Measurements from ENCODE around the gene LCORL.
A peak's percentile ranks its signal among the peaks of the same experiment; 100 is the strongest.
"Not testable (repeated sequence)": the region's sequence is repeated elsewhere in the genome, so short reads cannot be mapped to it uniquely, and the experiment has no call there.

The LCORL gene

DNA sequence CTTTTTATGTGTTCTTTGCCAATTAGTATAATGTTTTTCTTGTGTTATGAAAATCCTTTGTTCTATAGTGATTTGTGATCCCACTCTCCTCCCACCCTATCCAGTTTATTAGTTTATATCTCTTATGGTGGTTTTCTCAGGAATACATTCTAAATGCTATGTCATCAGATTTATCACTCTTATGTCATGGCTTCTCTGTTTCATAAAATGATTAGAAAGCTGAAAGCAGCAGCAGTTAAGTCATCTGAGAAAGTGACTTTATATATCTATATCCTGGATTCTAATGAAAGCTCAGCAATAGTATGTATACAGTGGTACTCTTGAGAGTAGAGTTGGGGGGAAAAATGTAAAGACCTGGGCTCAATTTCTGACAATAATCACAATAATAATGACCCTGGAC is 169.6 kb downstream of the LCORL start:
- Histone ChIP-seq H3K4me3 (no peak overlapping the region), H3K9me3 (peaks cover 0 to 6% (median 0%) of the 10 kb centered on the region in 3 donors), H3K4me1 (no peaks in the 10 kb centered on the region), H3K36me3 (no peaks in the 10 kb centered on the region), H3K27ac (no peak overlapping the region), H3K27me3 (no peaks in the 10 kb centered on the region)
- intact Hi-C loops (cut with DNase I; ENCODE audit: low total_unique reads) = no loop called here
- TF ChIP-seq, protein P1, sequence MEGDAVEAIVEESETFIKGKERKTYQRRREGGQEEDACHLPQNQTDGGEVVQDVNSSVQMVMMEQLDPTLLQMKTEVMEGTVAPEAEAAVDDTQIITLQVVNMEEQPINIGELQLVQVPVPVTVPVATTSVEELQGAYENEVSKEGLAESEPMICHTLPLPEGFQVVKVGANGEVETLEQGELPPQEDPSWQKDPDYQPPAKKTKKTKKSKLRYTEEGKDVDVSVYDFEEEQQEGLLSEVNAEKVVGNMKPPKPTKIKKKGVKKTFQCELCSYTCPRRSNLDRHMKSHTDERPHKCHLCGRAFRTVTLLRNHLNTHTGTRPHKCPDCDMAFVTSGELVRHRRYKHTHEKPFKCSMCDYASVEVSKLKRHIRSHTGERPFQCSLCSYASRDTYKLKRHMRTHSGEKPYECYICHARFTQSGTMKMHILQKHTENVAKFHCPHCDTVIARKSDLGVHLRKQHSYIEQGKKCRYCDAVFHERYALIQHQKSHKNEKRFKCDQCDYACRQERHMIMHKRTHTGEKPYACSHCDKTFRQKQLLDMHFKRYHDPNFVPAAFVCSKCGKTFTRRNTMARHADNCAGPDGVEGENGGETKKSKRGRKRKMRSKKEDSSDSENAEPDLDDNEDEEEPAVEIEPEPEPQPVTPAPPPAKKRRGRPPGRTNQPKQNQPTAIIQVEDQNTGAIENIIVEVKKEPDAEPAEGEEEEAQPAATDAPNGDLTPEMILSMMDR (IDR thresholded peaks at IDR 0.05) = no peak
- no peak for DNase-seq

DNA sequence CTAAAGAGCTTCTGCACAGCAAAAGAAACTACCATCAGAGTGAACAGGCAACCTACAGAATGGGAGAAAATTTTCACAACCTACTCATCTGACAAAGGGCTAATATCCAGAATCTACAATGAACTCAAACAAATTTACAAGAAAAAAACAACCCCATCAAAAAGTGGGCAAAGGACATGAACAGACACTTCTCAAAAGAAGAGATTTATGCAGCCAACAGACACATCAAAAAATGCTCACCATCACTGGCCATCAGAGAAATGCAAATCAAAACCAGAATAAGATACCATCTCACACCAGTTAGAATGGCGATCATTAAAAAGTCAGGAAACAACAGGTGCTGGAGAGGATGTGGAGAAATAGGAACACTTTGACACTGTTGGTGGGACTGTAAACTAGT is 171.3 kb downstream of the LCORL start:
- H3K4me3 ChIP-seq; DNase-seq; intact Hi-C loops (cut with DNase I; ENCODE audit: low total_unique reads); H3K4me1 ChIP-seq; H3K27me3 ChIP-seq; H3K9me3 ChIP-seq; H3K36me3 ChIP-seq; H3K27ac ChIP-seq: not testable (repeated sequence)

DNA sequence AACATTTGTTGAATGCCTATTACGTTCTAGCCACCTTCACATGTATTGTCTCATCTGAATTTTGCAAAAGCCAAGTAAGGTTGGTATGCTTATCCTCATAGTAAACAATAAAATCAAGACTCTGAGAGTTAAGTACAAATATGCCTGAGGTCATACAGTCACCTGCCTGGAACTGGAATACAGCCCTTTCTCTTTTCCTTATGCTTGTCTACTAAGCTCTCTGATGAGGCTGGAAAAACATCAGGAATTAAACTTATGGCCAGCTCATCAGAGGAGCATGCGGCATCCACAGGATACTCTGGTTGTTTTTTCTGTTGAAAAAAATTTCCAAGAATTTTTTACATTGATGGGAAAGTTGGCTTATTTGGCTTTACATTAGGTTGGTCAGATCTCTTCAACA is 175.3 kb downstream of the LCORL start:
- Histone ChIP-seq H3K4me1 (no peaks in the 10 kb centered on the region), H3K27ac (no peak overlapping the region)

DNA sequence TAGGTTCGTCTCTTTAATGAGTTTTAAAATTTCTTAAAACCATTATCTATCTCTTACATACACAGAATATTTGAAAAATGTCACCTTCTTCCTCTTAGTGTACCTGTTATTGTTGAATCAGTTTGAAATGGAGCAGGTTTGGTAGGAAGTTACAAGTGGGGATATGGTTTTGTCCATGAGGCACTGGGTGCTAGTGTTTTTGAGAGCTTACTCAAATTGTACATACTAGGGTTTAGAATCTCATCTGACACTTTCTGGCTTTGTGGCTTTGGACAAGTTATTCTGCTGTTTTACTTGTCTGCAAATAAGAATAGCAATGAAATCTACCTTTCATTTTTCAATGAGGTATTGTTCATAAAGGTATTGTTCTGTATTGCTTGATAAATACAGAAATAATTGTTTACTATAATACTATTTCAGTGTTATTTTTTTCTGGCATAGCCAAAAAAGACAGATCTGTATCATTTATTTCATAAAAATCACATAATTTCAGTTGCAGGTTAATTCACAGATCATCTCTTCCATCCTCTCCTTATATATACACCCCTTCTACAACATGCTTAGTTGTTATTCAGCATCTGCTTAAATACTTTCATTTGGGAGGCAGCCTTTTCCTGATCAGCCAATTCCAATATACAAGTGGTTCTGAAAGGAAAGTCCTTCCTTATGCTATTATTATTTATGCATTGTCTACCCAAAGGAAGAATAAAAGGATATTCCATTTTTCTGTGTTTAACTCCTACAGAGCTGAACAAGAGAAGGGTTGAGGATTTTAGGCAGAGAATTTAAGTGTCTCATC is 197.5 kb downstream of the LCORL start:
- H3K27me3 ChIP-seq = no peaks in the 10 kb centered on the region
- no peaks in the 10 kb centered on the region for H3K4me1 ChIP-seq
- no peak overlapping the region for H3K27ac ChIP-seq
- intact Hi-C loops (cut with DNase I; ENCODE audit: low total_unique reads) = no loop called here
- H3K4me3 ChIP-seq = no peak overlapping the region
- H3K9me3 ChIP-seq = no peaks in the 10 kb centered on the region
- no peak for DNase-seq
- TF ChIP-seq, protein P1 (IDR thresholded peaks at IDR 0.05) = no peak
- no peaks in the 10 kb centered on the region for H3K36me3 ChIP-seq

More for the DNA sequence above, 175.3 kb downstream of the LCORL start:
- H3K9me3 ChIP-seq = peaks cover 0 to 6% (median 0%) of the 10 kb centered on the region in 3 donors
- H3K27me3 ChIP-seq = no peaks in the 10 kb centered on the region
- intact Hi-C loops (cut with DNase I; ENCODE audit: low total_unique reads) = no loop called here
- DNase-seq = no peak
- no peak overlapping the region for H3K4me3 ChIP-seq
- TF ChIP-seq, protein P1 (IDR thresholded peaks at IDR 0.05) = no peak
- H3K36me3 ChIP-seq = no peaks in the 10 kb centered on the region

DNA sequence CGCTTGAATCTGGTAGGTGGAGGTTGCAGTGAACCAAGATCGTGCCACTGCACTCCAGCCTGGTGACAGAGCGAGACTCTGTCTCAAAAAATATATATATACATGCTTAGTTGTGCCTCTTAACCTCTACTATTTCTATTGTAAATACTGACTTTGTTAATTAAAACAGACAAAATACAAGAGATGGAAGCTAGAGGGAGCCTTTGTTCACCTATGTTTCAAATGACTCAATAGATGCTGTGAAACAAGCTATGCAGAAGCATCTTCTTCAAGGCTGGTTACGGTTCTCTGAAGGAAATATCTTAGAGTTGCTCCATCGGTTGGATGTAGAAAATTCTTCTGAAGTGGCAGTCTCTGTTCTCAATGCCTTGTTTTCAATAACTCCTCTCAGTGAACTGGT is 204.5 kb downstream of the LCORL start:
- Histone ChIP-seq H3K27me3 (no peaks in the 10 kb centered on the region), H3K9me3 (no peaks in the 10 kb centered on the region), H3K27ac (no peak overlapping the region), H3K4me1 (no peaks in the 10 kb centered on the region), H3K36me3 (no peaks in the 10 kb centered on the region), H3K4me3 (no peak overlapping the region)
- no peak for DNase-seq
- intact Hi-C loops (cut with DNase I; ENCODE audit: low total_unique reads) = no loop called here
- TF ChIP-seq, protein P1 (IDR thresholded peaks at IDR 0.05) = peak; percentile 48 to 49

DNA sequence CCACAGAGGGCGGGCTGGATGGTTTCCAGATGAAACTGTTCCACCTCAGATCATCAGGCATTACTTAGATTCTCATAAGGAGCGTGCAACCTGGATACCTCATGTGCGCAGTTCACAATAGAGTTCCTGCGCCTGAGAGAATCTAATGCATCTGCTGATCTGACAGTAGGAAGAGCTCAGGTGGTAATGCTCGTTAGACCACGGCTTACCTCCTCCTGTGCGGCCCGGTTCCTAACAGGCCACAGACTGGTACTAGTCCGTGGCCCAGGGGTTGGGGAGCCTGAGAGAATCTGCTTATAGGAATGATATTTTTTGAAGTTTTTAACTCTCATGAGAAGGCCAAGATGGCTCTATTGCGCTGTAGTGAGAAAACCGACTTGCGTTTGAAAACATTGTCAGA is 205.4 kb downstream of the LCORL start:
- DNase-seq = no peak
- TF ChIP-seq, protein P1 (IDR thresholded peaks at IDR 0.05) = no peak

More for the DNA sequence above, 205.4 kb downstream of the LCORL start:
- intact Hi-C loops (cut with DNase I; ENCODE audit: low total_unique reads) = no loop called here
- no peaks in the 10 kb centered on the region for H3K9me3 ChIP-seq
- H3K27ac ChIP-seq = no peak overlapping the region
- no peaks in the 10 kb centered on the region for H3K27me3 ChIP-seq
- H3K36me3 ChIP-seq = no peaks in the 10 kb centered on the region
- H3K4me1 ChIP-seq = peaks cover 0 to 4% (median 3%) of the 10 kb centered on the region in 4 donors
- H3K4me3 ChIP-seq = no peak overlapping the region
